CD4-positive, alpha-beta T cell treated with Interleukin-4 for 1 hour (primary cell): ENCODE measurements around the gene SCFD2.
"Not testable (repeated sequence)": the region's sequence is repeated elsewhere in the genome, so short reads cannot be mapped to it uniquely, and the experiment has no call there.

ENCODE experiments used
- DNase-seq, 2 donors: peaks; one replicate each; pipeline ENCODE4 v3.0.0-alpha.2; 2020 to 2022

SCFD2 gene

GRCh38 chr4:52840531-52841370 is 525.1 kb downstream of the SCFD2 start:
- DNase-seq: no peak

GRCh38 chr4:52838729-52839586 is 526.9 kb downstream of the SCFD2 start:
- DNase-seq: no peak

- DNase-seq: no peak
Observed at GRCh38 chr4:52837716-52838558, 527.9 kb downstream of the SCFD2 start.

GRCh38 chr4:52836678-52837077 is 529.2 kb downstream of the SCFD2 start:
- DNase-seq: no peak

GRCh38 chr4:52836120-52836519 is 529.7 kb downstream of the SCFD2 start:
- no peak for DNase-seq

- DNase-seq: not testable (repeated sequence)
Observed at GRCh38 chr4:52834641-52835456, 531.0 kb downstream of the SCFD2 start.

GRCh38 chr4:52833941-52834525 is 531.8 kb downstream of the SCFD2 start:
- no peak for DNase-seq

GRCh38 chr4:52825460-52826090 is 540.3 kb downstream of the SCFD2 start:
- no peak for DNase-seq

GRCh38 chr4:52824603-52825459 is 541.0 kb downstream of the SCFD2 start:
- no peak for DNase-seq

- no peak for DNase-seq
Observed at GRCh38 chr4:52824270-52824602, 541.6 kb downstream of the SCFD2 start.

- no peak for DNase-seq
Observed at GRCh38 chr4:52823702-52824092, 542.2 kb downstream of the SCFD2 start.
